Stimulated activated CD4-positive, alpha-beta T cell treated with anti-CD3 and anti-CD28 coated beads, TNF-alpha, amount 100 ng/mL, for 4 hours (primary cell): ENCODE data around the gene KIAA0040.

Source experiments
- DNase-seq, 3 experiments: peaks; one replicate each; pipeline ENCODE4 v3.0.0-alpha.2; 2020; ENCODE audit warnings: low read depth in 3 of 3

KIAA0040 gene

GRCh38 chr1:175200678-175201521 is 8.3 kb upstream of the KIAA0040 start:
- DNase-seq, result no peak

GRCh38 chr1:175198332-175198731 is 5.8 kb upstream of the KIAA0040 start:
- no peak for DNase-seq

DNA sequence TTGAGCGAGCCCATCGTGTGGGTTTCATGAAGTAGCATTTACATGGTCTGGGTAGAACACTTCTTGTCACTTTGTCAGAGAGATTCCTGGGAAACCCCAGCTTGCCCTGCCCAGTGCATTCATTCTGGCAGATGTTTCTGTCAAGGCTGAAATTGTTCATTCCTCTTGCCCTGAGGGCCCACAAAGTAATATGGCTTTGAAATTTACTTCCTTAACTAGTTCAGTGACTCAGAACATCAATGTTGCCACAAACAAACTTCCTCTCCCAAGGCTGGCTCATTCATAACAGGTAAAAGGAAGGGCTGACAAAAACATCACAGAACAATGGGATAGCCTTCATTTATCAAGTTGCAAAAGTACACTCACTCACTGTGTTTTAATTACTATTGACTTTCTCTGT is 5.0 kb upstream of the KIAA0040 start:
- DNase-seq, result no peak

- no peak for DNase-seq
These were observed 3.2 kb upstream of the KIAA0040 start for GRCh38 chr1:175195798-175196197.

DNA sequence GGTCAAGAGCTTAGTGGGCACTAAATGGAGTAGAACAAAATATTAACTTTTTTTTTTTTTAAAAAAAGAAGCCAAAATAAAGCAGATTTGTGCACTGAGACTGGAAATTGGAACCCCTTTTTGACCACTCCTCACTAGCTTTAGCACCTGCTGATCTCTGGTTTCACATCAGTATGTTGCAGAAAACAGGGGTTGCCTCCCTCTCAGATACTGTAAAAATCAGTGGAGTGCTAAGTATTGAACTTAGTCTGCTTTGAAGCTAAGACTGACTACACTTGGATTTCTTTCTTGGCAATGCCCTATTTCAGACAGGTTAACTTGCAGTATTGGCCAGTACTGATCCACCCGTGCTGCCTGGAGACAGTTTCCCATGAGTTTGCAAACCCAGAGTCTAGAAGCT is 2.7 kb upstream of the KIAA0040 start:
- no peak for DNase-seq

DNA sequence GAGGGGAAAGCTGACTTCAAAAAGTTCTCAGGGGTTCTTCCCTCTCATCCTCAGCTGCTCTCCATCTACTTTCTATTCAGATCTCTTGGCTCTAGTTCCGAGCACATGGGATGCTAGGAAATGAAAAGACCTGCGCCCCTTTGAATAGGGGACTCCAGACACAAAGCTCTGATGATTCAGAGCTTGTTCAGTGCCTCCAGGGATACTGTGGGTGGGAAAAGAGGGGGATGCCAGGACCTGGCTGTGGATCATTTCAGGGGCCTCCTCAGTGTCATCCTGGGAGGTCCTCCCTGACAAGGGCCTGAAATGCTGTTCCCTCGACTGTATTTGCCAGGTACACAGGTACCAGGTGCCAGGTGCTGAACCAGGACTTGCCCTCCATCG is 943 bp upstream of the KIAA0040 start:
- DNase-seq, result no peak

- peak in 1 of 3 experiments; percentile 16 for DNase-seq
These were observed 406 bp downstream of the KIAA0040 start for GRCh38 chr1:175192111-175192629.

DNA sequence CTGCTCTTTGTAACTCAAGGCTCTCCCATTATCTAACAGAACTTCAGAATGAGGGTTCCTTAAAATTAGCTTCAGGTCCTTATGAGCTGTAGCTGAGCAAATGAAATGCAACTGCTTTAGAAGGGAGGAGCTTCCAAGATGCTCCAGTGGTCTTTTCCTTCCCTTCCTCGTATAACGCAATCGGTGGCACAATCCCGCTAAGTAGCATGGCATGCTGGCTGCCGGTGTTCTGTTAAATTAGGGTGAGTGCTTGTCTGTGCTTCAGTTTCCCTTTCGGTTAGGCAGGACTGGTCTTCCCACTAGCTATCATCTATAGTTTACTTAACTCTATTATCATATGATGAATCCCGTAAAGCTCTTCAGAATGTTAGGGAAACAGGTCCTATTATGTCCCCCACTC is 917 bp downstream of the KIAA0040 start:
- no peak for DNase-seq

GRCh38 chr1:175188936-175189335 is 3.6 kb downstream of the KIAA0040 start:
- DNase-seq, result peak in 2 of 3 experiments; percentile 33 to 48

- DNase-seq, result no peak
These were observed 6.0 kb downstream of the KIAA0040 start for GRCh38 chr1:175186433-175187160.

- DNase-seq, result no peak
These were observed 6.7 kb downstream of the KIAA0040 start for GRCh38 chr1:175185903-175186302.

DNA sequence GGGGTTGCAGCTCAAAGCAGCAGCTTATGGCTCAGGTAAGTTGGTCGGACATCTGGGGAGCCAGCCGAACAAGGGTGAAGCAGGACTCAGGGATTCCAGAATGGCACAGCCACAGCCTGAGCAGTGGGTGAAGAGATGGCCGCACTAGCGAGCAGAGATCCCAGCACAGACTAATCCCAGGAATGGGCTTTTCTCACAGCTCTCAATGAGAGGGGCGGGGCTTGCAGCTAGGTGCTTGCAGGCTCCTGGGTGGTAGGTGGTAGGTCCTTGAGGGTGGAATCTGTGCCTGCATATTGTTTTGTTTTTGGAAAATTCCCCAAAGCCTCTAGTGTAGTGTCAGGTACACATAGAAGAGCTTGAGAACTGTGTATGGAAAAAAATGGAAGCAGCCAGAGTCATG is 9.0 kb downstream of the KIAA0040 start:
- no peak for DNase-seq

- no peak for DNase-seq
These were observed 10.3 kb downstream of the KIAA0040 start for GRCh38 chr1:175182201-175182746.

DNA sequence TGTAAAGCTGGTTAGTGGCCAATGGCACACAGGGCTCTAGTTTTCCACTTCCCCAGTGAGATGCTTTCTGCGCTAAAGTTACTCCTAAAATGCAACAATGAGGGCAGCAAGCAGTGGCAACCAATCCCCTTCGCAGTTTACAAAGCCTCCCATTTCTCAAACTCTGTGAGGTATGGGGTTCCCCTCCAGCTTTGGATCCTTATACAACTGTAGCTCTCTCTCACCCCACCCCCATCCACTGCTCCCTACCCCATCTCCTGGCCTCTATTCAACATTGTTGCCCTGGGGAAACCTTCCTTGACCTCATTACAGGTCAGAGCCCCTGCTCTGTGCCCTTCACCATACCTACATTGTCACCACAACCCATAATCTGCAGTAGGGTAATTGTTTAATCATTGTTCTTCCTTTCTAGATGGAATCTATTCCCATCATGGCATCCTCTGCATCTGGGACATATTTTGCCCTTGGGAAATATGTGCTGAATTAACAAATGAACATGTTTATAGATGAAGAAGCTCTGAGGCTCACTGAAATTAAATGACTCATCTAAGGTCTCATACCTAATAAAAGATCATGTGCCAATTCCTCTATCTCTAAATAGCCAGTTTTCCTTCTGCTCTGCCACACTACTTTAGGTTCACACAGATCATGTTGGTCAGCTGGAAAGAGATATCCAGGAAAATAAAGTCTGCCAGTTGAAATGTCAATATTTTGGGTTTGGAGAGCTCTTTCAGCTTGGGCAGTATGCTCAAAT is 12.6 kb downstream of the KIAA0040 start:
- DNase-seq, result no peak

DNA sequence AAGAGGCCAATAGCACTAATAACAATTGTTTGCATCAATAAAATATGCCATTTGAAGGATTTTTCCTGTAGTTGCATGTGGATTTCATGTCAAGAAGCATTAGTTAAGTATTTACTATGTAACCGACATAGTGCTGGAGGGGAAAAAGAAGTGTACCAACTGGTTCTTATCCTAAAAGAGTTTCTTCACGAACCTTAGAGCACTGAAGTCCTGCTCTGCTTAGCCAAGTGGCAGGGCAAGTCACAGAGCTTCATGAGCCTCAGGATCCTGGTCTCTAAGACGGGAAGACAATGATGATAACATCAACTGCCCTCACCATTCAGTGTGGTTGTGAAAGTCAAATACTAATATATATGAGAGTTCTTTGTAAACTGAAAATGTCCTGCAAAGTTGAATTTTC is 14.1 kb downstream of the KIAA0040 start:
- no peak for DNase-seq

- DNase-seq, result no peak
These were observed 14.5 kb downstream of the KIAA0040 start for GRCh38 chr1:175178056-175178455.

GRCh38 chr1:175176246-175176645 is 16.3 kb downstream of the KIAA0040 start:
- DNase-seq, result no peak

GRCh38 chr1:175174309-175175102 is 18.1 kb downstream of the KIAA0040 start:
- DNase-seq, result no peak

DNA sequence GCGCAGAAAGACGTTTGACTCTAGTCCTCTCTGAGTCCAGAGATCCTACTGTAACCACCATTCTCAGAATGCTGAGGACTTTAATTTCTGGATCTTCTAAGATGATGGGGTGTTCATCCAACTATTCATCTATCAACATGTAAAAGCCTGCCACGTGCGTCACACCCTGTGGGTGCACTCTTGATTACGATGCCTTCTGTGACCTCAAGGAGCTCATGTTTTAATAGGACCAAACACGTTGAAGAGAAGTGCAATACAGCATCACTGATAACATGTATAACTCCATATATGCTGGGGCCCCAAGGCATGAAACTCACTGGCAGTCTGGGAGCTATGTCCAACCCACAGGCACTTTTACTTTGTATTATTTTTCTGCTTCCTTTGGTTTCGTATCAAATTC is 19.0 kb downstream of the KIAA0040 start:
- no peak for DNase-seq

DNA sequence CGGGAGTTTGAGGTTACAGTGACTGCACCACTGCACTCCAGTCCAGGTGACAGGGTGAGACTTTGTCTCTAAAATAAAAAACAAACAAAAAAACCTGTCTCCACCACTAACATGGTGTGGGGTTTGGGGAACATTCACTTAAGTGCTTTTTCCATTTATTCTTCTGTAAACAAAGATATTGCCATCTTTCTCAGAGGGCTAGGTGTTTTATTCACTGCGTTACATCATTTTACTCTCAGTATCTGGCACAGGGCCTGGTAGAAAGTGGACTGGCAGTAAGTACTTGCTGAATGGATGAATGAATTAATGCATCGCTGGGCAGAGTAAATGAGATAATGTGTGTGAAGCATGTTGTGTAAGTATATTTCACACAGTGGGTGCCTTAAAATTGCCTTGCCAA is 20.1 kb downstream of the KIAA0040 start:
- DNase-seq, result no peak
